Immature natural killer cell (primary cell): Measurements from ENCODE around the gene ACE. TPM values are rescaled to one million over a fixed set of nuclear protein-coding genes. Genes with fewer than 3 reads are reported as not detected.
A peak's percentile ranks its signal among the peaks of the same experiment; 100 is the strongest.

Experiments
- DNase-seq, 3 donors: peaks; one replicate each; pipeline ENCODE4 v3.0.0; 2022; ENCODE audit warnings: mixed read lengths in 1 of 3
- H3K27ac Mint-ChIP-seq, 6 donors: one replicate each; pipeline ENCODE4 v1.8.0; 2020; ENCODE audit warnings: mixed read lengths in 6 of 6, mild to moderate bottlenecking in 5 of 6, inconsistent platforms in 4 of 6, moderate library complexity in 3 of 6
- H3K27me3 Mint-ChIP-seq, 3 donors: one replicate each; pipeline ENCODE4 v1.8.0; 2020 to 2021; ENCODE audit warnings: low read depth in 3 of 3, mild to moderate bottlenecking in 3 of 3, mixed read lengths in 3 of 3, moderate library complexity in 3 of 3, inconsistent platforms in 1 of 3
- H3K36me3 Mint-ChIP-seq, 3 donors: one replicate each; pipeline ENCODE4 v1.8.0; 2020; ENCODE audit warnings: mixed read lengths in 3 of 3, inconsistent platforms in 2 of 3, mild to moderate bottlenecking in 2 of 3
- H3K4me1 Mint-ChIP-seq, 2 donors: one replicate each; pipeline ENCODE4 v1.8.0; 2020; ENCODE audit warnings: inconsistent platforms in 2 of 2, mild to moderate bottlenecking in 2 of 2, mixed read lengths in 2 of 2, moderate library complexity in 1 of 2
- H3K4me3 Mint-ChIP-seq, 5 donors: one replicate each; pipeline ENCODE4 v1.8.0; 2020; ENCODE audit warnings: mild to moderate bottlenecking in 5 of 5, mixed read lengths in 5 of 5, inconsistent platforms in 3 of 5, moderate library complexity in 3 of 5
- H3K9me3 Mint-ChIP-seq, 6 donors: one replicate each; pipeline ENCODE4 v1.8.0; 2020; ENCODE audit warnings: mild to moderate bottlenecking in 6 of 6, mixed read lengths in 6 of 6, inconsistent platforms in 4 of 6, moderate library complexity in 3 of 6
- polyA plus RNA-seq, 3 donors: library from polyadenylated mRNA; unstranded; fragments of 300-500 nt; fragmentation: Illumina TruSeq; gene quantifications; one replicate each; pipeline ENCODE4 v1.2.3, GENCODE V29; 2021

ACE gene
- under 1 TPM in 1 of 3 donors, not detected in 2; 0.28 TPM for polyA plus RNA-seq

GRCh38 chr17:63476854-63477479 lies at the start of gene ACE:
TSS of gene ACE (plus strand) at chr17:63477061. CDS start at chr17:63477095, 34 bp downstream.
- DNase-seq: peak; percentile 23 to 25 (median 24)
- peak within 1 kb of the TSS; percentile 57 to 76 (median 72) for H3K4me3 Mint-ChIP-seq
- H3K36me3 Mint-ChIP-seq: no peaks in the 10 kb centered on the region
- H3K9me3 Mint-ChIP-seq: no peaks in the 10 kb centered on the region
- H3K27me3 Mint-ChIP-seq: peaks cover 5 to 19% (median 10%) of the 10 kb centered on the region in 3 donors
- H3K27ac Mint-ChIP-seq: peak within 1 kb of the TSS in 1 of 6 donors; percentile 41
- H3K4me1 Mint-ChIP-seq: peaks cover 0 to 7% of the 10 kb centered on the region in 2 donors

- Mint-ChIP-seq H3K27ac (no peak overlapping the region), H3K4me1 (peaks cover 19 to 41% of the 10 kb centered on the region in 2 donors)
Observed at GRCh38 chr17:63429766-63430165, 47.1 kb upstream of the ACE start.

GRCh38 chr17:63430223-63430622 lies 46.6 kb upstream of the ACE start:
- no peak overlapping the region for H3K27ac Mint-ChIP-seq
- H3K4me1 Mint-ChIP-seq: peaks cover 22 to 45% of the 10 kb centered on the region in 2 donors

More at GRCh38 chr17:63429766-63430165, 47.1 kb upstream of the ACE start:
- Mint-ChIP-seq H3K4me3 (no peak overlapping the region), H3K9me3 (no peaks in the 10 kb centered on the region), H3K27me3 (peaks cover 0 to 5% (median 2%) of the 10 kb centered on the region in 3 donors), H3K36me3 (peaks cover 0 to 8% (median 5%) of the 10 kb centered on the region in 3 donors)
- no peak for DNase-seq

GRCh38 chr17:63431618-63431938 lies 45.3 kb upstream of the ACE start:
- peaks cover 0 to 3% (median 2%) of the 10 kb centered on the region in 3 donors for H3K27me3 Mint-ChIP-seq
- no peaks in the 10 kb centered on the region for H3K9me3 Mint-ChIP-seq
- H3K4me3 Mint-ChIP-seq: no peak overlapping the region
- no peak for DNase-seq
- no peak overlapping the region for H3K27ac Mint-ChIP-seq
- peaks cover 0 to 9% (median 8%) of the 10 kb centered on the region in 3 donors for H3K36me3 Mint-ChIP-seq
- H3K4me1 Mint-ChIP-seq: peaks cover 24 to 44% of the 10 kb centered on the region in 2 donors

More at GRCh38 chr17:63430223-63430622, 46.6 kb upstream of the ACE start:
- no peaks in the 10 kb centered on the region for H3K9me3 Mint-ChIP-seq
- H3K27me3 Mint-ChIP-seq: peaks cover 0 to 5% (median 2%) of the 10 kb centered on the region in 3 donors
- no peak for DNase-seq
- H3K4me3 Mint-ChIP-seq: no peak overlapping the region
- H3K36me3 Mint-ChIP-seq: peaks cover 0 to 11% (median 8%) of the 10 kb centered on the region in 3 donors

- Mint-ChIP-seq H3K9me3 (no peaks in the 10 kb centered on the region), H3K4me1 (peaks cover 27 to 39% of the 10 kb centered on the region in 2 donors), H3K27ac (peak overlapping the region in 4 of 6 donors; percentile 18 to 89 (median 58)), H3K27me3 (peaks cover 0 to 3% (median 2%) of the 10 kb centered on the region in 3 donors), H3K36me3 (peaks cover 0 to 9% (median 8%) of the 10 kb centered on the region in 3 donors), H3K4me3 (no peak overlapping the region)
- DNase-seq: no peak
Observed at GRCh38 chr17:63431939-63432804, 44.7 kb upstream of the ACE start.

- Mint-ChIP-seq H3K27me3 (peaks cover 0 to 3% (median 2%) of the 10 kb centered on the region in 3 donors), H3K27ac (peak overlapping the region in 5 of 6 donors; percentile 22 to 95 (median 88)), H3K36me3 (peaks cover 0 to 9% (median 8%) of the 10 kb centered on the region in 3 donors), H3K9me3 (no peaks in the 10 kb centered on the region), H3K4me1 (peaks cover 30 to 34% of the 10 kb centered on the region in 2 donors), H3K4me3 (no peak overlapping the region)
- DNase-seq: no peak
Observed at GRCh38 chr17:63433746-63434591, 42.9 kb upstream of the ACE start.

- Mint-ChIP-seq H3K36me3 (peaks cover 0 to 12% (median 12%) of the 10 kb centered on the region in 3 donors), H3K27me3 (peaks cover 2 to 6% (median 2%) of the 10 kb centered on the region in 3 donors), H3K27ac (peak overlapping the region; percentile 84 to 95 (median 88)), H3K4me3 (peak overlapping the region; percentile 70 to 78 (median 77)), H3K9me3 (no peaks in the 10 kb centered on the region), H3K4me1 (peaks cover 41 to 42% of the 10 kb centered on the region in 2 donors)
- peak; percentile 73 to 77 (median 75) for DNase-seq
Observed at GRCh38 chr17:63434951-63435571, 41.8 kb upstream of the ACE start.

GRCh38 chr17:63435681-63436522 lies 41.0 kb upstream of the ACE start:
- Mint-ChIP-seq H3K4me1 (peaks cover 49 to 51% of the 10 kb centered on the region in 2 donors), H3K9me3 (no peaks in the 10 kb centered on the region), H3K27ac (peak overlapping the region in 1 of 6 donors; percentile 60), H3K36me3 (peaks cover 0 to 12% (median 12%) of the 10 kb centered on the region in 3 donors), H3K4me3 (peak overlapping the region in 1 of 5 donors; percentile 21), H3K27me3 (peaks cover 3 to 6% (median 4%) of the 10 kb centered on the region in 3 donors)
- DNase-seq: no peak

- no peak for DNase-seq
- Mint-ChIP-seq H3K27me3 (peaks cover 3 to 6% (median 4%) of the 10 kb centered on the region in 3 donors), H3K9me3 (no peaks in the 10 kb centered on the region), H3K4me3 (no peak overlapping the region), H3K36me3 (peaks cover 0 to 12% (median 12%) of the 10 kb centered on the region in 3 donors), H3K4me1 (peaks cover 52 to 53% of the 10 kb centered on the region in 2 donors), H3K27ac (peak overlapping the region in 2 of 6 donors; percentile 53 to 58)
Observed at GRCh38 chr17:63436523-63437110, 40.2 kb upstream of the ACE start.

- Mint-ChIP-seq H3K36me3 (peaks cover 0 to 11% (median 9%) of the 10 kb centered on the region in 3 donors), H3K4me1 (peaks cover 53 to 54% of the 10 kb centered on the region in 2 donors), H3K27me3 (peaks cover 3 to 6% (median 4%) of the 10 kb centered on the region in 3 donors), H3K4me3 (no peak overlapping the region), H3K9me3 (no peaks in the 10 kb centered on the region), H3K27ac (peak overlapping the region in 3 of 6 donors; percentile 34 to 58 (median 53))
- no peak for DNase-seq
Observed at GRCh38 chr17:63437287-63438091, 39.4 kb upstream of the ACE start.
